Fibroblast of lung (primary cell): ENCODE data around the gene TSPAN18. TPM values are rescaled to one million over a fixed set of nuclear protein-coding genes. Genes with fewer than 3 reads are reported as not detected.

Experiments used
- DNase-seq, 2 donors: peaks; one replicate each; pipeline versions ENCODE4 v3.0.0 to v3.0.0-alpha.2; 2010; ENCODE audit warnings: low read depth in 2 of 2
- H2AFZ ChIP-seq: 2 replicates; pipeline ENCODE4 v1.5.1; 2012; ENCODE audit warnings: low read length, control low read depth, inconsistent platforms
- H3K27ac ChIP-seq: 2 replicates; pipeline ENCODE4 v1.5.1; 2011; ENCODE audit warnings: low read length, control low read depth; ENCODE audit not compliant: insufficient read depth
- H3K27me3 ChIP-seq: 2 replicates; pipeline ENCODE4 v1.5.1; 2011; ENCODE audit warnings: mild to moderate bottlenecking, low read length; ENCODE audit not compliant: control insufficient read depth, insufficient read depth
- H3K36me3 ChIP-seq: 2 replicates; pipeline ENCODE4 v1.5.1; 2011; ENCODE audit warnings: low read length; ENCODE audit not compliant: control insufficient read depth, insufficient read depth
- H3K4me1 ChIP-seq: 2 replicates; pipeline ENCODE4 v1.5.1; 2011; ENCODE audit warnings: low read length; ENCODE audit not compliant: control insufficient read depth, insufficient read depth; ENCODE audit errors: extremely low read depth
- H3K4me2 ChIP-seq: 2 replicates; pipeline ENCODE4 v1.5.1; 2011; ENCODE audit warnings: low read length, control low read depth; ENCODE audit not compliant: insufficient read depth; ENCODE audit errors: extremely low read depth
- H3K4me3 ChIP-seq, 4 experiments: fragments of 200-600 bp in 1 of 4; sonication (generic) in 1 of 4; replicated peaks in 1 of 4; 2 replicates each; pipeline ENCODE4 v1.5.1; 2011 to 2016; ENCODE audit warnings: low read length in 4 of 4, low read depth in 3 of 4, mild to moderate bottlenecking in 3 of 4, control low read depth in 2 of 4, inconsistent platforms in 1 of 4, mixed read lengths in 1 of 4; ENCODE audit not compliant: insufficient read depth in 1 of 4; ENCODE audit errors: control extremely low read depth in 1 of 4
- H3K79me2 ChIP-seq: 2 replicates; pipeline ENCODE4 v1.5.1; 2012; ENCODE audit warnings: mild to moderate bottlenecking, low read length, inconsistent platforms; ENCODE audit not compliant: control insufficient read depth, insufficient read depth
- H3K9ac ChIP-seq: 2 replicates; pipeline ENCODE4 v1.5.1; 2011; ENCODE audit warnings: mild to moderate bottlenecking, low read length, control low read depth; ENCODE audit not compliant: insufficient read depth
- H3K9me3 ChIP-seq: 2 replicates; pipeline ENCODE4 v1.5.1; 2012; ENCODE audit warnings: low read depth, low read length; ENCODE audit not compliant: control insufficient read depth, insufficient read depth
- H4K20me1 ChIP-seq: 2 replicates; pipeline ENCODE4 v1.5.1; 2011; ENCODE audit warnings: low read length; ENCODE audit not compliant: control insufficient read depth, insufficient read depth; ENCODE audit errors: extremely low read depth
- EZH2 ChIP-seq: IDR thresholded peaks from 2 replicates; pipeline ENCODE4 v1.5.1; 2012; ENCODE audit warnings: low read length, control low read depth, mild to moderate bottlenecking; ENCODE audit errors: missing control alignments
- polyA plus RNA-seq, 2 donors: library from polyadenylated mRNA; depleted of rRNA in 1 of 2; stranded (reverse) in 1 of 2; unstranded in 1 of 2; fragments of >200 nt; gene quantifications; 2 replicates each; pipeline ENCODE4 v1.2.1, GENCODE V29; 2011 to 2012; ENCODE audit warnings: missing spikeins in 1 of 2
- total RNA-seq: library from RNA; depleted of rRNA; stranded (reverse); fragments of >200 nt; gene quantifications from 2 replicates; pipeline ENCODE4 v1.2.1, GENCODE V29; 2014
- TF ChIP-seq, protein P1 (sequence below), 2 donors: IDR thresholded peaks in 1 of 2; conservative IDR thresholded peaks in 1 of 2; 1 replicate in 1 of 2; 2 replicates in 1 of 2; pipeline ENCODE4 v1.5.1; 2011 to 2012; ENCODE audit warnings: low read length in 2 of 2, control low read depth in 1 of 2, inconsistent platforms in 1 of 2, low read depth in 1 of 2, mild to moderate bottlenecking in 1 of 2

Gene TSPAN18
- total and polyA plus RNA-seq, 2 donors (not counting 1 experiment from before 2014, with no cell fraction given): 0.15 TPM; not detected in 1

DNA sequence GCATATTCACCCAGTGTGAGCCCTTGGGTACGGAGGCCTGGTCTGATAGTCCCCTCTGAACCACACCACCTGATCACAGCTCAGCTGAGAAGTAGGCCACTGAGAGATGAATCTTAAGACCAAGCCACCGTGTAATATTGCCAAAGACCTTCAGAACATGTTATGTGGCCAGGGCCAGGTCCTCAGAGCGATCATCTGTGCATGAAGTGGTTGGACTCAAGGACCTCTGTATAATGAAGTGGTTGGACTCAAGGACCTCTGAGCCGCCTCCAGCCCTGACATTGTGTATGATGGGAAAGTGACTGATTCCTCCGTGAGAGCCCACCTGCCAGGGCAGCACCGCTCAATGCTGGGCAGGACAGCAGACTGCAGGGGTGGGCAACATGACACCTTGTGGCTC, 153.7 kb downstream of the TSPAN18 start:
- H3K27me3 ChIP-seq: peaks cover 22% of the 10 kb centered on the region
- H3K4me1 ChIP-seq: no peaks in the 10 kb centered on the region
- H3K27ac ChIP-seq: no peak overlapping the region
- H3K4me2 ChIP-seq: no peak overlapping the region
- no peak overlapping the region for H3K4me3 ChIP-seq
- H3K9ac ChIP-seq: no peak overlapping the region
- H3K9me3 ChIP-seq: no peaks in the 10 kb centered on the region
- H3K79me2 ChIP-seq: no peaks in the 10 kb centered on the region
- H4K20me1 ChIP-seq: no peaks in the 10 kb centered on the region
- H2AFZ ChIP-seq: no peak overlapping the region
- H3K36me3 ChIP-seq: no peaks in the 10 kb centered on the region
- TF ChIP-seq, protein P1, sequence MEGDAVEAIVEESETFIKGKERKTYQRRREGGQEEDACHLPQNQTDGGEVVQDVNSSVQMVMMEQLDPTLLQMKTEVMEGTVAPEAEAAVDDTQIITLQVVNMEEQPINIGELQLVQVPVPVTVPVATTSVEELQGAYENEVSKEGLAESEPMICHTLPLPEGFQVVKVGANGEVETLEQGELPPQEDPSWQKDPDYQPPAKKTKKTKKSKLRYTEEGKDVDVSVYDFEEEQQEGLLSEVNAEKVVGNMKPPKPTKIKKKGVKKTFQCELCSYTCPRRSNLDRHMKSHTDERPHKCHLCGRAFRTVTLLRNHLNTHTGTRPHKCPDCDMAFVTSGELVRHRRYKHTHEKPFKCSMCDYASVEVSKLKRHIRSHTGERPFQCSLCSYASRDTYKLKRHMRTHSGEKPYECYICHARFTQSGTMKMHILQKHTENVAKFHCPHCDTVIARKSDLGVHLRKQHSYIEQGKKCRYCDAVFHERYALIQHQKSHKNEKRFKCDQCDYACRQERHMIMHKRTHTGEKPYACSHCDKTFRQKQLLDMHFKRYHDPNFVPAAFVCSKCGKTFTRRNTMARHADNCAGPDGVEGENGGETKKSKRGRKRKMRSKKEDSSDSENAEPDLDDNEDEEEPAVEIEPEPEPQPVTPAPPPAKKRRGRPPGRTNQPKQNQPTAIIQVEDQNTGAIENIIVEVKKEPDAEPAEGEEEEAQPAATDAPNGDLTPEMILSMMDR (conservative IDR thresholded peaks at IDR 0.05 in 1 of 2, IDR thresholded peaks at IDR 0.05 in 1 of 2; ENCODE audit: low read depth in 1 of 2, low read length in 2 of 2): no peak
- no peak for TF ChIP-seq EZH2
- no peak for DNase-seq

DNA sequence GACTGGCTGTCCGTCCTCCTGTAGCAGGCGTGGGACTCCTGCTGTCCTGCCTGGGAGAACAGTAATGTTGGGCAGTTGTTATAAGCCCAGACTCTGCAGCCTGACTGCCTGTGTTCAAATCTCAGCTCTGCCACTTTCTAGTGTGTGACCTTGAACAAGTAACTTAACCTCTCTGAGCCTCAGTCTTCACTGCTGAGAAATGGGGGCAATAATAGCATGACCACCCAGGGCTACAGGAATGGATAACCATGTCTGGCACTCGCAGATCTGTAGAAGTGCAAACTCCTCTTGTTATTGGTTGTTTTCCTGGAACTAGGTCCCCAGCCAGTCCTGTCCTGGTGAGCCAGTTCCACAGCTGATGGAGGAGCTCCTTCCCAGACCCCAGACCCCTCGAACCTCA, 154.2 kb downstream of the TSPAN18 start:
- H3K36me3 ChIP-seq: no peaks in the 10 kb centered on the region
- H4K20me1 ChIP-seq: no peaks in the 10 kb centered on the region
- H3K4me2 ChIP-seq: no peak overlapping the region
- no peak overlapping the region for H3K4me3 ChIP-seq
- H3K79me2 ChIP-seq: no peaks in the 10 kb centered on the region
- TF ChIP-seq, protein P1 (conservative IDR thresholded peaks at IDR 0.05 in 1 of 2, IDR thresholded peaks at IDR 0.05 in 1 of 2; ENCODE audit: low read depth in 1 of 2, low read length in 2 of 2): no peak
- no peak for TF ChIP-seq EZH2
- no peaks in the 10 kb centered on the region for H3K9me3 ChIP-seq
- H3K9ac ChIP-seq: no peak overlapping the region
- no peak overlapping the region for H2AFZ ChIP-seq
- H3K27ac ChIP-seq: no peak overlapping the region
- H3K27me3 ChIP-seq: peaks cover 22% of the 10 kb centered on the region
- no peaks in the 10 kb centered on the region for H3K4me1 ChIP-seq
- no peak for DNase-seq

DNA sequence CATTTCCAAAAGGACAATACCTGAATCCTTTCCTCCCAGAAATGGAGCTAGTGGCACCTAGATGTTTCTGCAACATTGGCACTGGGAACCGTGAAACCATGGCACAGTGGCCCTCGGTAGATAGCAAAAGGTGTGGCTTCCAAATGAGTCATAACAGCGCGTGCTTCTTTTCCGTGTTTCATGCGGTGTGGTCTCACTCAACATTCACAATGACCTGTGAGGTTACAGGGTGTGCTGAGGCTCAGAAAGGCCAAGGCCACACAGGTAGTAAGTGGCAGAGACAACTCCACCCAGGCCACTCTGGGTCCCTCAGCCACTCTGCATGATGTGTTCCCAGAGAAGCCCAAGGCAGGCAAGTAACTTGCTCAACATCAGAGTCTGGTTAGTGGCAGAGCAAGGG, 156.5 kb downstream of the TSPAN18 start:
- H3K36me3 ChIP-seq: no peaks in the 10 kb centered on the region
- no peak overlapping the region for H3K27ac ChIP-seq
- H3K9ac ChIP-seq: no peak overlapping the region
- TF ChIP-seq, protein P1 (conservative IDR thresholded peaks at IDR 0.05 in 1 of 2, IDR thresholded peaks at IDR 0.05 in 1 of 2; ENCODE audit: low read depth in 1 of 2, low read length in 2 of 2): no peak
- no peak for TF ChIP-seq EZH2
- no peak for DNase-seq
- H3K4me2 ChIP-seq: no peak overlapping the region
- no peak overlapping the region for H2AFZ ChIP-seq
- H3K4me1 ChIP-seq: no peaks in the 10 kb centered on the region
- H3K79me2 ChIP-seq: no peaks in the 10 kb centered on the region
- no peaks in the 10 kb centered on the region for H3K9me3 ChIP-seq
- H3K27me3 ChIP-seq: peaks cover 18% of the 10 kb centered on the region
- no peak overlapping the region for H3K4me3 ChIP-seq
- H4K20me1 ChIP-seq: no peaks in the 10 kb centered on the region
